HEK293 (cell line): Measurements from ENCODE around the gene SLC47A2.
A peak's percentile ranks its signal among the peaks of the same experiment; 100 is the strongest.

Experiments used
- CTCF ChIA-PET: fragments of 350-600 bp; formaldehyde crosslinking; extraction: SDS; loops from one replicate; lab custom pipeline; 2021; ENCODE audit warnings: antibody characterized with exemption; lab: Yijun Ruan, JAX
- POLR2A ChIA-PET: fragments of 300-600 bp; formaldehyde crosslinking; extraction: SDS; loops from one replicate; lab custom pipeline; 2020; ENCODE audit warnings: antibody characterized with exemption, inconsistent platforms; lab: Yijun Ruan, JAX
- H3K27ac ChIP-seq: fragments of 200-500 bp; sonication (Bioruptor generic); 2 replicates; pipeline ENCODE4 v1.5.1; 2014; ENCODE audit warnings: low read depth, low read length, control low read depth, inconsistent platforms; ENCODE audit errors: extremely low read depth
- H3K36me3 ChIP-seq, 2 experiments: fragments of 200-500 bp in 1 of 2; sonication (Bioruptor generic) in 1 of 2; 1 replicate in 1 of 2; 2 replicates in 1 of 2; pipeline ENCODE4 v1.5.1; 2014 to 2017; ENCODE audit warnings: inconsistent platforms in 2 of 2, low read length in 2 of 2; ENCODE audit not compliant: control insufficient read depth in 2 of 2, insufficient read depth in 1 of 2
- H3K4me1 ChIP-seq: fragments of 200-500 bp; sonication (Bioruptor generic); 2 replicates; pipeline ENCODE4 v1.5.1; 2014; ENCODE audit warnings: mild to moderate bottlenecking, low read length, inconsistent platforms; ENCODE audit not compliant: control insufficient read depth, insufficient read depth
- H3K4me3 ChIP-seq: 2 replicates; pipeline ENCODE4 v1.5.1; 2011; ENCODE audit warnings: low read depth, mild to moderate bottlenecking, control low read depth, low read length, moderate library complexity
- H3K9me3 ChIP-seq: fragments of 200-500 bp; sonication (Bioruptor generic); 2 replicates; pipeline ENCODE4 v1.5.1; 2014; ENCODE audit warnings: low read depth, low read length, inconsistent platforms; ENCODE audit not compliant: control insufficient read depth, insufficient read depth
- EGR2 ChIP-seq: fragments of 450-650 bp; formaldehyde crosslinking; IDR thresholded peaks from 2 replicates; pipeline ENCODE4 v1.5.1; 2016; ENCODE audit warnings: low read depth, missing biosample characterization, missing genetic modification characterization
- KLF9 ChIP-seq: fragments of 450-650 bp; formaldehyde crosslinking; IDR thresholded peaks from 2 replicates; pipeline ENCODE4 v1.5.1; 2016; ENCODE audit warnings: missing biosample characterization, missing genetic modification characterization, low read depth
- TCF7L2 ChIP-seq: IDR thresholded peaks from 2 replicates; pipeline ENCODE4 v1.6.1; 2011; ENCODE audit warnings: low read depth, mild to moderate bottlenecking, inconsistent platforms, low read length, moderate library complexity, borderline replicate concordance
- ZNF114 ChIP-seq: fragments of 450-650 bp; formaldehyde crosslinking; IDR thresholded peaks from 2 replicates; pipeline ENCODE4 v1.5.0; 2017; ENCODE audit warnings: missing biosample characterization, missing genetic modification characterization
- ZNF175 ChIP-seq: fragments of 450-650 bp; formaldehyde crosslinking; IDR thresholded peaks from 2 replicates; pipeline ENCODE4 v1.5.1; 2016; ENCODE audit warnings: missing biosample characterization, missing genetic modification characterization
- ZNF184 ChIP-seq: fragments of 450-650 bp; IDR thresholded peaks from 2 replicates; pipeline ENCODE4 v1.5.1; 2018; ENCODE audit warnings: missing biosample characterization, mild to moderate bottlenecking, missing genetic modification characterization
- ZNF211 ChIP-seq: fragments of 450-650 bp; formaldehyde crosslinking; IDR thresholded peaks from 2 replicates; pipeline ENCODE4 v1.5.1; 2016; ENCODE audit warnings: low read depth, missing biosample characterization, missing genetic modification characterization
- ZNF341 ChIP-seq: fragments of 450-650 bp; formaldehyde crosslinking; IDR thresholded peaks from 2 replicates; pipeline ENCODE4; 2016; ENCODE audit warnings: low read depth, missing biosample characterization, missing genetic modification characterization
- ZNF37A ChIP-seq: fragments of 450-650 bp; IDR thresholded peaks from 2 replicates; pipeline ENCODE4 v1.5.1; 2018; ENCODE audit warnings: missing biosample characterization, missing genetic modification characterization
- ZNF391 ChIP-seq: fragments of 450-650 bp; formaldehyde crosslinking; IDR thresholded peaks from 2 replicates; pipeline ENCODE4 v1.5.1; 2016; ENCODE audit warnings: low read depth, missing biosample characterization, missing genetic modification characterization, borderline replicate concordance
- ZNF529 ChIP-seq: fragments of 450-650 bp; formaldehyde crosslinking; IDR thresholded peaks from 2 replicates; pipeline ENCODE4 v1.5.1; 2017; ENCODE audit warnings: missing genetic modification characterization, missing biosample characterization; ENCODE audit not compliant: insufficient replicate concordance
- ZNF530 ChIP-seq: fragments of 450-650 bp; formaldehyde crosslinking; IDR thresholded peaks from 2 replicates; pipeline ENCODE4 v1.5.1; 2016; ENCODE audit warnings: low read depth, missing biosample characterization, missing genetic modification characterization
- ZNF555 ChIP-seq: fragments of 450-650 bp; formaldehyde crosslinking; conservative IDR thresholded peaks from 2 replicates; pipeline ENCODE4 v1.5.1; 2017; ENCODE audit warnings: missing biosample characterization, mild to moderate bottlenecking, missing genetic modification characterization, inconsistent platforms
- ZNF585B ChIP-seq: fragments of 450-650 bp; formaldehyde crosslinking; IDR thresholded peaks from 2 replicates; pipeline ENCODE4 v1.5.1; 2016; ENCODE audit warnings: missing biosample characterization, missing genetic modification characterization
- ZNF660 ChIP-seq: fragments of 450-650 bp; IDR thresholded peaks from 2 replicates; pipeline ENCODE4 v1.5.1; 2018; ENCODE audit warnings: missing biosample characterization, mild to moderate bottlenecking, missing genetic modification characterization
- ZNF792 ChIP-seq: fragments of 450-650 bp; formaldehyde crosslinking; IDR thresholded peaks from 2 replicates; pipeline ENCODE4 v1.5.1; 2016; ENCODE audit warnings: missing biosample characterization, missing genetic modification characterization
- ZNF830 ChIP-seq: fragments of 450-650 bp; IDR thresholded peaks from 2 replicates; pipeline ENCODE4 v1.5.0; 2018; ENCODE audit warnings: missing biosample characterization, missing genetic modification characterization, low read depth, mild to moderate bottlenecking, moderate library complexity
- TF ChIP-seq, protein P1 (sequence below): fragments of 450-650 bp; formaldehyde crosslinking; IDR thresholded peaks from 2 replicates; pipeline ENCODE4 v1.5.1; 2016; ENCODE audit warnings: missing biosample characterization, missing genetic modification characterization
- TF ChIP-seq, protein P2 (sequence below): fragments of 450-650 bp; formaldehyde crosslinking; IDR thresholded peaks from 2 replicates; pipeline ENCODE4 v1.5.1; 2016; ENCODE audit warnings: missing biosample characterization, missing genetic modification characterization
- TF ChIP-seq, protein P3 (sequence below): fragments of 450-650 bp; formaldehyde crosslinking; IDR thresholded peaks from 2 replicates; pipeline ENCODE4 v1.5.1; 2016; ENCODE audit warnings: missing biosample characterization, missing genetic modification characterization
- TF ChIP-seq, protein P4 (sequence below): fragments of 450-650 bp; formaldehyde crosslinking; IDR thresholded peaks from 2 replicates; pipeline ENCODE4 v1.5.1; 2016; ENCODE audit warnings: missing biosample characterization, missing genetic modification characterization, borderline replicate concordance
- TF ChIP-seq, protein P5 (sequence below): fragments of 450-650 bp; formaldehyde crosslinking; IDR thresholded peaks from 2 replicates; pipeline ENCODE4; 2016; ENCODE audit warnings: missing biosample characterization, missing genetic modification characterization

SLC47A2 gene

DNA sequence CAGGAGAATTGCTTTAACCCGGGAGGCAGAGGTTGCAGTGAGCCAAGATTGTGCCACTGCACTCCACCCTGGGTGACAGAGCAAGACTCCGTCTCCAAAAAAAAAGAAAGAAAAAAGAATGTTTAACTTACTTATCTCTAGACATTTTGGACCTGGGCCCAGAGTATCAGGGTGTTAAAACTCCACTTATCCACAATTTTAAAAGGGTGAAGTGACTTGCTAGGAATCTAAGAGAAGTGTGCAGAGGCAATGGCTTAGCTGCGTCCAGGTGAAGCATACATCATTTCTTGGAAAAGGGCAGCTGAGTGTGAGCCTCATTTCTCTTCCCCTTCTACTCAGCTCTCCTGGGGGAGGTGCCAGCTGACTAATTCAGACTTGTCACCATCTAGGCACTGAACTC lies 42.8 kb downstream of the SLC47A2 start:
- ChIA-PET POLR2A (no interaction called here), CTCF (interaction anchor here (0.5 kb wide), 1 partner anchor 143 kb away, joined by 3 read pairs; no protein-coding TSS in a partner anchor)
- Histone ChIP-seq H3K9me3 (no peaks in the 10 kb centered on the region; the same call in 1 of the 2 replicates), H3K4me3 (no peak overlapping the region), H3K36me3 (peaks cover 25 to 72% of the 10 kb centered on the region in 2 experiments; a peak in 2 of 3 replicates), H3K27ac (no peak overlapping the region), H3K4me1 (no peaks in the 10 kb centered on the region)
- TF ChIP-seq, protein P1, sequence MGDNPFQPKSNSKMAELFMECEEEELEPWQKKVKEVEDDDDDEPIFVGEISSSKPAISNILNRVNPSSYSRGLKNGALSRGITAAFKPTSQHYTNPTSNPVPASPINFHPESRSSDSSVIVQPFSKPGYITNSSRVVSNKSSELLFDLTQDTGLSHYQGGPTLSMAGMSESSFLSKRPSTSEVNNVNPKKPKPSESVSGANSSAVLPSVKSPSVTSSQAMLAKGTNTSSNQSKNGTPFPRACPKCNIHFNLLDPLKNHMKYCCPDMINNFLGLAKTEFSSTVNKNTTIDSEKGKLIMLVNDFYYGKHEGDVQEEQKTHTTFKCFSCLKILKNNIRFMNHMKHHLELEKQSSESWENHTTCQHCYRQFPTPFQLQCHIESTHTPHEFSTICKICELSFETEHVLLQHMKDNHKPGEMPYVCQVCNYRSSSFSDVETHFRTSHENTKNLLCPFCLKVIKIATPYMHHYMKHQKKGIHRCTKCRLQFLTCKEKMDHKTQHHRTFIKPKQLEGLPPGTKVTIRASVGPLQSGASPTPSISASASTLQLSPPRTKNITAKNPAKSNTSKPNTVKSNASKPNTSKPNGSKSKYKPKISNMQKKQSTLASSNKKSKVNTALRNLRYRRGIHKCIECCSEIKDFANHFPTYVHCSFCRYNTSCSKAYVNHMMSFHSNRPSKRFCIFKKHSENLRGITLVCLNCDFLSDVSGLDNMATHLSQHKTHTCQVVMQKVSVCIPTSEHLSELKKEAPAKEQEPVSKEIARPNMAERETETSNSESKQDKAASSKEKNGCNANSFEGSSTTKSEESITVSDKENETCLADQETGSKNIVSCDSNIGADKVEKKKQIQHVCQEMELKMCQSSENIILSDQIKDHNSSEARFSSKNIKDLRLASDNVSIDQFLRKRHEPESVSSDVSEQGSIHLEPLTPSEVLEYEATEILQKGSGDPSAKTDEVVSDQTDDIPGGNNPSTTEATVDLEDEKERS (tag by site-specific recombination) = no peak
- no peak for TF ChIP-seq ZNF341 (tag by site-specific recombination)
- no peak for TF ChIP-seq ZNF585B
- TF ChIP-seq ZNF391 (tag by site-specific recombination) = no peak
- no peak for TF ChIP-seq ZNF184
- TF ChIP-seq ZNF830 = no peak
- no peak for TF ChIP-seq ZNF530 (tag by site-specific recombination)
- TF ChIP-seq ZNF555 (tag by site-specific recombination) = no peak
- no peak for TF ChIP-seq ZNF37A (tag by site-specific recombination)
- no peak for TF ChIP-seq ZNF114
- TF ChIP-seq TCF7L2 = no peak
- no peak for TF ChIP-seq ZNF792 (tag by site-specific recombination)
- TF ChIP-seq EGR2 (tag by site-specific recombination) = no peak
- TF ChIP-seq, protein P2, sequence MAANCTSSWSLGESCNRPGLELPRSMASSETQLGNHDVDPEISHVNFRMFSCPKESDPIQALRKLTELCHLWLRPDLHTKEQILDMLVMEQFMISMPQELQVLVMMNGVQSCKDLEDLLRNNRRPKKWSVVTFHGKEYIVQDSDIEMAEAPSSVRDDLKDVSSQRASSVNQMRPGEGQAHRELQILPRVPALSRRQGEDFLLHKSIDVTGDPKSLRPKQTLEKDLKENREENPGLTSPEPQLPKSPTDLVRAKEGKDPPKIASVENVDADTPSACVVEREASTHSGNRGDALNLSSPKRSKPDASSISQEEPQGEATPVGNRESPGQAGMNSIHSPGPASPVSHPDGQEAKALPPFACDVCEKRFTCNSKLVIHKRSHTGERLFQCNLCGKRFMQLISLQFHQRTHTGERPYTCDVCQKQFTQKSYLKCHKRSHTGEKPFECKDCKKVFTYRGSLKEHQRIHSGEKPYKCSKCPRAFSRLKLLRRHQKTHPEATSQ (tag by site-specific recombination) = no peak
- TF ChIP-seq ZNF660 (tag by site-specific recombination) = no peak
- no peak for TF ChIP-seq ZNF529
- no peak for TF ChIP-seq ZNF211 (tag by site-specific recombination)
- TF ChIP-seq, protein P3, sequence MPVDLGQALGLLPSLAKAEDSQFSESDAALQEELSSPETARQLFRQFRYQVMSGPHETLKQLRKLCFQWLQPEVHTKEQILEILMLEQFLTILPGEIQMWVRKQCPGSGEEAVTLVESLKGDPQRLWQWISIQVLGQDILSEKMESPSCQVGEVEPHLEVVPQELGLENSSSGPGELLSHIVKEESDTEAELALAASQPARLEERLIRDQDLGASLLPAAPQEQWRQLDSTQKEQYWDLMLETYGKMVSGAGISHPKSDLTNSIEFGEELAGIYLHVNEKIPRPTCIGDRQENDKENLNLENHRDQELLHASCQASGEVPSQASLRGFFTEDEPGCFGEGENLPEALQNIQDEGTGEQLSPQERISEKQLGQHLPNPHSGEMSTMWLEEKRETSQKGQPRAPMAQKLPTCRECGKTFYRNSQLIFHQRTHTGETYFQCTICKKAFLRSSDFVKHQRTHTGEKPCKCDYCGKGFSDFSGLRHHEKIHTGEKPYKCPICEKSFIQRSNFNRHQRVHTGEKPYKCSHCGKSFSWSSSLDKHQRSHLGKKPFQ = no peak
- TF ChIP-seq ZNF175 = no peak

DNA sequence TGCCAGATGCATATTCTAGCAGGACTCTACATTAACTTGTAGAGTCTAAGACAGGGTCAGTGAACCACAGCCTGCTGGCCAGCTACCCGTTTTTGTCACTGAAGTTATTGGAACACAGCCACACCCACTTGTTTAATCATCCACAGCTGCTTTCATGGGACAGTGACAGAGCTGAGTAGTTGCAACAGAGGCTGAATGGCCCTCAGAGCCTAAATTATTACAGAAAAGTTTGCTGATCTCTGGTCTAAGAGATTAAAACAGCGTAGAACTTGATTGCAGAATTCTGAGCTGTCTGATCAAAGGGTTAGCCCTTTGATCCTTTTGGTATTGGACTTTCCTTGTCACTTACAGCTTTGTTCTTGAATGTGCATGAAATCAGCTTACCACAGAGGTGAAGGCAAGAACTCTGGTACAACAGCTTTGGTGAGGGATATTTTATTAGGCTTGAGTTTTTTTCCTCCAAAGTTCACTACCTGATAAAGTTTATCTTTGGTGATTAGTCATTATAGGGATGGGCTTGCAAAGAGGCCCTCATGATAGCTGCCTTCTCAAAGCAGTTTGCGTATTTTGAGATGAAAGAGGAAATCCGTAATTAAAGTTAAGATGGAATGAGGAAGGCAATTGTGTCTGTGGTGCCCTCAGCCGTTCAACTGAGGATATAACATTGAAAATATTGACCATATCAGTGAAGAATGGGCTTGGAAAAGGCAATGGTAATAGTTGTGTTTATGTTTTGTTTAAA lies 44.2 kb downstream of the SLC47A2 start:
- Histone ChIP-seq H3K27ac (no peak overlapping the region), H3K4me3 (no peak overlapping the region), H3K4me1 (no peaks in the 10 kb centered on the region), H3K9me3 (no peaks in the 10 kb centered on the region), H3K36me3 (peaks cover 29 to 57% of the 10 kb centered on the region in 2 experiments; a peak in 2 of 3 replicates)
- ChIA-PET POLR2A (interaction anchor here (1.7 kb wide), 1 partner anchor 24 kb away, joined by 7 read pairs; the partner anchor contains the start of gene ALDH3A2), CTCF (interaction anchor here (0.6 to 1.1 kb wide), 3 partner anchors 24 to 91 kb away, joined by 3 to 6 read pairs (median 3); partner anchors contain the start of gene ALDH3A2)
- peak; percentile 42; the same call in 1 of the 2 replicates for TF ChIP-seq KLF9 (tag by site-specific recombination)
- TF ChIP-seq, protein P4, sequence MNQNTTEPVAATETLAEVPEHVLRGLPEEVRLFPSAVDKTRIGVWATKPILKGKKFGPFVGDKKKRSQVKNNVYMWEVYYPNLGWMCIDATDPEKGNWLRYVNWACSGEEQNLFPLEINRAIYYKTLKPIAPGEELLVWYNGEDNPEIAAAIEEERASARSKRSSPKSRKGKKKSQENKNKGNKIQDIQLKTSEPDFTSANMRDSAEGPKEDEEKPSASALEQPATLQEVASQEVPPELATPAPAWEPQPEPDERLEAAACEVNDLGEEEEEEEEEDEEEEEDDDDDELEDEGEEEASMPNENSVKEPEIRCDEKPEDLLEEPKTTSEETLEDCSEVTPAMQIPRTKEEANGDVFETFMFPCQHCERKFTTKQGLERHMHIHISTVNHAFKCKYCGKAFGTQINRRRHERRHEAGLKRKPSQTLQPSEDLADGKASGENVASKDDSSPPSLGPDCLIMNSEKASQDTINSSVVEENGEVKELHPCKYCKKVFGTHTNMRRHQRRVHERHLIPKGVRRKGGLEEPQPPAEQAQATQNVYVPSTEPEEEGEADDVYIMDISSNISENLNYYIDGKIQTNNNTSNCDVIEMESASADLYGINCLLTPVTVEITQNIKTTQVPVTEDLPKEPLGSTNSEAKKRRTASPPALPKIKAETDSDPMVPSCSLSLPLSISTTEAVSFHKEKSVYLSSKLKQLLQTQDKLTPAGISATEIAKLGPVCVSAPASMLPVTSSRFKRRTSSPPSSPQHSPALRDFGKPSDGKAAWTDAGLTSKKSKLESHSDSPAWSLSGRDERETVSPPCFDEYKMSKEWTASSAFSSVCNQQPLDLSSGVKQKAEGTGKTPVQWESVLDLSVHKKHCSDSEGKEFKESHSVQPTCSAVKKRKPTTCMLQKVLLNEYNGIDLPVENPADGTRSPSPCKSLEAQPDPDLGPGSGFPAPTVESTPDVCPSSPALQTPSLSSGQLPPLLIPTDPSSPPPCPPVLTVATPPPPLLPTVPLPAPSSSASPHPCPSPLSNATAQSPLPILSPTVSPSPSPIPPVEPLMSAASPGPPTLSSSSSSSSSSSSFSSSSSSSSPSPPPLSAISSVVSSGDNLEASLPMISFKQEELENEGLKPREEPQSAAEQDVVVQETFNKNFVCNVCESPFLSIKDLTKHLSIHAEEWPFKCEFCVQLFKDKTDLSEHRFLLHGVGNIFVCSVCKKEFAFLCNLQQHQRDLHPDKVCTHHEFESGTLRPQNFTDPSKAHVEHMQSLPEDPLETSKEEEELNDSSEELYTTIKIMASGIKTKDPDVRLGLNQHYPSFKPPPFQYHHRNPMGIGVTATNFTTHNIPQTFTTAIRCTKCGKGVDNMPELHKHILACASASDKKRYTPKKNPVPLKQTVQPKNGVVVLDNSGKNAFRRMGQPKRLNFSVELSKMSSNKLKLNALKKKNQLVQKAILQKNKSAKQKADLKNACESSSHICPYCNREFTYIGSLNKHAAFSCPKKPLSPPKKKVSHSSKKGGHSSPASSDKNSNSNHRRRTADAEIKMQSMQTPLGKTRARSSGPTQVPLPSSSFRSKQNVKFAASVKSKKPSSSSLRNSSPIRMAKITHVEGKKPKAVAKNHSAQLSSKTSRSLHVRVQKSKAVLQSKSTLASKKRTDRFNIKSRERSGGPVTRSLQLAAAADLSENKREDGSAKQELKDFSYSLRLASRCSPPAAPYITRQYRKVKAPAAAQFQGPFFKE = no peak
- TF ChIP-seq, protein P5, sequence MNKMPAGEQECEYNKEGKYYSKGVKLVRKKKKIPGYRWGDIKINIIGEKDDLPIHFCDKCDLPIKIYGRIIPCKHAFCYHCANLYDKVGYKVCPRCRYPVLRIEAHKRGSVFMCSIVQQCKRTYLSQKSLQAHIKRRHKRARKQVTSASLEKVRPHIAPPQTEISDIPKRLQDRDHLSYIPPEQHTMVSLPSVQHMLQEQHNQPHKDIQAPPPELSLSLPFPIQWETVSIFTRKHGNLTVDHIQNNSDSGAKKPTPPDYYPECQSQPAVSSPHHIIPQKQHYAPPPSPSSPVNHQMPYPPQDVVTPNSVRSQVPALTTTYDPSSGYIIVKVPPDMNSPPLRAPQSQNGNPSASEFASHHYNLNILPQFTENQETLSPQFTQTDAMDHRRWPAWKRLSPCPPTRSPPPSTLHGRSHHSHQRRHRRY = no peak
